DOHH2 (cell line): ENCODE measurements around the gene CYFIP2.

ENCODE experiments used
- CTCF ChIP-seq: fragments of 200-600 bp; sonication (generic); IDR thresholded peaks from one replicate; pipeline ENCODE4 v1.5.1; 2014; ENCODE audit warnings: antibody characterized with exemption, mild to moderate bottlenecking, low read depth, low read length; ENCODE audit not compliant: poor library complexity, severe bottlenecking
- EZH2phosphoT487 ChIP-seq: fragments of 200-600 bp; sonication (generic); IDR thresholded peaks from 2 replicates; pipeline ENCODE4 v1.6.1; 2017; ENCODE audit warnings: borderline replicate concordance, mild to moderate bottlenecking, antibody characterized with exemption, low read length, moderate library complexity, mixed read lengths

DNA sequence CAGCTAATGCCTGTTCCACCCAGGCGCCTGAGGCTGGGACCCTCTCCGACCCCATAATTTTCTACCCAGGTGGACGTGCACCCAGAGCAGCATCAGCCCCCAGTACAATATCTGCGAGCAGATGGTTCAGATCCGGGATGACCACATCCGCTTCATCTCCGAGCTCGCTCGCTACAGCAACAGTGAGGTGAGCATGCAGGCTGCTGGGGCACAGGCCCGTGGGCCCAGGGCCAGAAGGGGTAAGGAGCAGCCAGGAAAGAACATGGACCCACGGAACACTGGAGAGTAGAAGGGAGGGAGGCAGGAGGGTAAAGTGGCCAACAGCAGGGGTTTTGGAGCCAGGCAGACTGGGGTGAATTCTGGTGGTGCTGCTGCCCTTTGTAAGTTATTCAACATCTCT, 45.7 kb downstream of the CYFIP2 start:
- TF ChIP-seq CTCF = no peak
- no peak for TF ChIP-seq EZH2phosphoT487
